ENCODE data around the gene MYCN. TPM values are rescaled to one million over a fixed set of nuclear protein-coding genes. Genes with fewer than 3 reads are reported as not detected.

MYCN gene
- total and polyA plus RNA-seq, 2 of the 13 experiments (the other 11 are each of a cell fraction or from before 2014, with no cell fraction given): not detected

DNA sequence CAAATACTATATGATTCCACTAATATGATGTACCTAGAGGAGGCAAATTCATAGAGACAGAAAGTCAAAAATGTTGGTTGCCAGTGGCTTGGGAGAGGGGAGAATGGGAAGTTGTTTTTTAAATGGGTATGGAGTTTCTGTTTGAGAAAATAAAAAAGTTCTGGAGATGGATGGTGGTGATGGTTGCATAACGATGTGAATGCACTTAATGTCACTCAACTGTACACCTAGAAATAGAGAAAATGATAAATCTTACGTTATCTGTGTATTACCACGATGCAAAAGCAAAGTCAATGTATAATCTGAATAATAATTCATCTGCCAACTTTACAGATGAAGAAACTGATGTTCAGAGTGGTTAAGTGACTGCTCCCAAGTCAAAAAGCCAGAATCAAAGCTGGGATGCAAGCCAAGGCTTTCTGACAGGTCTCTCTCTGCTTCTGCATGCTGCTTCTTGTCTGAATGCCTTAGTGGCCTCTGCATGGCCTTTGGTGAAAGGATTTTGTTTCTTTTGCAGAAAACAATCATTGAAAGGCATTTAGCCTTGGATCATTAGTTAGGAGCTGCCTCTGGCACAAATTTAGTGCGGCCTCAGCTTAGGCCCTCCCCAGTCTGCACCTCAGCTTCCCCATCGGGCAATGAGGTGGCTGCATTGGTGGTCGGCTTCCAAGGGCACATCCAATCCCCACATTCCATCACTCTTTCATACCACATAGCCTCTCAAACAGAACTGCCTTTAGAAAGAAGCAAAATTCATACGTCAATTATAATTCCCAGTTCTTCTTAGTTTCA is 46.5 kb upstream of the MYCN start (continued):
- TF ChIP-seq, protein P1, sequence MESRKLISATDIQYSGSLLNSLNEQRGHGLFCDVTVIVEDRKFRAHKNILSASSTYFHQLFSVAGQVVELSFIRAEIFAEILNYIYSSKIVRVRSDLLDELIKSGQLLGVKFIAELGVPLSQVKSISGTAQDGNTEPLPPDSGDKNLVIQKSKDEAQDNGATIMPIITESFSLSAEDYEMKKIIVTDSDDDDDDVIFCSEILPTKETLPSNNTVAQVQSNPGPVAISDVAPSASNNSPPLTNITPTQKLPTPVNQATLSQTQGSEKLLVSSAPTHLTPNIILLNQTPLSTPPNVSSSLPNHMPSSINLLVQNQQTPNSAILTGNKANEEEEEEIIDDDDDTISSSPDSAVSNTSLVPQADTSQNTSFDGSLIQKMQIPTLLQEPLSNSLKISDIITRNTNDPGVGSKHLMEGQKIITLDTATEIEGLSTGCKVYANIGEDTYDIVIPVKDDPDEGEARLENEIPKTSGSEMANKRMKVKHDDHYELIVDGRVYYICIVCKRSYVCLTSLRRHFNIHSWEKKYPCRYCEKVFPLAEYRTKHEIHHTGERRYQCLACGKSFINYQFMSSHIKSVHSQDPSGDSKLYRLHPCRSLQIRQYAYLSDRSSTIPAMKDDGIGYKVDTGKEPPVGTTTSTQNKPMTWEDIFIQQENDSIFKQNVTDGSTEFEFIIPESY (CRISPR knock-in tag; IDR thresholded peaks at IDR 0.05): no peak
- TF ChIP-seq CHD4 (IDR thresholded peaks at IDR 0.05; ENCODE audit: borderline replicate concordance, low read length) (no peak), ZSCAN22 (CRISPR knock-in tag; IDR thresholded peaks at IDR 0.05) (no peak)

DNA sequence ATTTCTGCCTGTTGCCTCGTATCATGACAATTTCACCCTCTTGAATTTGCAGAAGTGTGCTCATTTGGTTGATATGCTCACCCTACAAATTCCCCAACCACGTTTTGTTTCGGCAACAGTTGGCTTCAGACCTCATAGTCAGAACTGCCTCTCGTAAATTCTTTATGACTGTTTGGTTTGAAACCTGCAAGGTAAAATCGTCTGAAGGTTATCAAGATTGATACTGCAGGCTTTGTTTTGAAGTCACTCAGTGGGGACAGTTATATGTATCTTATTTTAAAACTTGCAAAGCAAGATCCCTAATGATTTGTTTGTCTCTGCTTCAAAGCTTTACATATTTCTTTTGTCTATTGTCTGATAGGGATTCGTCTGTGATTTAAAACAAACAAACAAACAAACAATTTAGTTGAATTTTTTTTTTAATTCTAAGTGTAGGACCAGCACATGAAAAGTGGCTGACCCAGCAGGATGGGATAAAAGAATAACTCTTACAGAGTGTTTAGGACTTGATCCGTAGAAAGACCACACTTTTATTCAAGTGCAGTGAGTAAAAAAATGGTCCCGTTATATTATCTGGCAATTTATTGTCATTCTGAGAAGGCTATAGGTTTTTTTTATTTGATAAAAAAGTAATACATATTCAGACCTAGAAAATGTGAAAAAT is 45.7 kb upstream of the MYCN start:
- TF ChIP-seq ARNTL (CRISPR knock-in tag; IDR thresholded peaks at IDR 0.05) (no peak), SP1 (IDR thresholded peaks at IDR 0.05) (no peak), SP1 (CRISPR knock-in tag; IDR thresholded peaks at IDR 0.05) (no peak), ZNF24 (IDR thresholded peaks at IDR 0.05) (no peak), ZNF567 (CRISPR knock-in tag; IDR thresholded peaks at IDR 0.05; ENCODE audit: borderline replicate concordance) (no peak), ZNF138 (CRISPR knock-in tag; IDR thresholded peaks at IDR 0.05; ENCODE audit: low read depth) (no peak), ZBTB7A (CRISPR knock-in tag; IDR thresholded peaks at IDR 0.05) (no peak), ZNF781 (CRISPR knock-in tag; IDR thresholded peaks at IDR 0.05; ENCODE audit: borderline replicate concordance, not compliant biosample characterization) (no peak), IKZF5 (CRISPR knock-in tag; IDR thresholded peaks at IDR 0.05) (no peak), ZNF205 (CRISPR knock-in tag; IDR thresholded peaks at IDR 0.05) (no peak), ZFP36L1 (CRISPR knock-in tag; IDR thresholded peaks at IDR 0.05) (no peak)
- no peak for FAIRE-seq
- in situ Hi-C loops (cut with HindIII; ENCODE audit: extremely low pct_ligation_motif_present, low pct_unique_long_range_greater_than_20kb): no loop called here

More for the DNA sequence above, 45.7 kb upstream of the MYCN start:
- Histone ChIP-seq H4K20me1 (ENCODE audit: insufficient read depth, low read length) (no peaks in the 10 kb centered on the region), H3K79me2 (ENCODE audit: insufficient read depth, low read length) (no peaks in the 10 kb centered on the region), H3K4me2 (ENCODE audit: low read depth, low read length) (no peak overlapping the region), H2AFZ (ENCODE audit: low read length) (no peak overlapping the region), H3K36me3 (replicated peaks in 1 of 2; ENCODE audit: control insufficient read depth in 1 of 2, insufficient read depth in 2 of 2, low read length in 2 of 2) (no peaks in the 10 kb centered on the region), H3K4me1 (ENCODE audit: insufficient read depth, low read length) (no peaks in the 10 kb centered on the region), H3K27me3 (ENCODE audit: control insufficient read depth in 1 of 2, insufficient read depth in 2 of 2, low read length in 2 of 2) (peaks cover 0 to 3% of the 10 kb centered on the region in 2 experiments; a peak in 1 of 5 replicates), H3K9me3 (ENCODE audit: low read length) (peaks cover 18% of the 10 kb centered on the region), H3K4me3 (replicated peaks in 1 of 3; ENCODE audit: insufficient read depth in 1 of 3, low read depth in 2 of 3, low read length in 3 of 3) (no peak overlapping the region), H3K27ac (ENCODE audit: extremely low read length, insufficient read depth, low read length) (no peak overlapping the region), H3K9ac (ENCODE audit: insufficient read depth, low read depth, low read length) (no peak overlapping the region)
- DNase-seq (ENCODE audit: low spot score) (no peak), ATAC-seq (no peak)
- BruUV-seq (replicated peaks): no TSS peak
- intact Hi-C loops (cut with micrococcal nuclease; ENCODE audit: unreplicated experiment): no loop called here
- CTCF ChIA-PET (ENCODE audit: low intra/inter-chr PET ratio, low total read pairs): no interaction called here
- POLR2A ChIA-PET: no interaction called here
- whole genome bisulfite sequencing (ENCODE audit: low lambda C conversion rate): 33% methylated on average over 8 of the region's 8 CpGs

Measured in HepG2 (cell line).